OCI-LY3 (cell line): ENCODE results near the gene SORCS3.

Experiments
- H2AFZ ChIP-seq: fragments of 200-600, 300-600 bp; shearing (Covaris generic); 2 replicates; pipeline ENCODE4 v1.6.0; 2014; ENCODE audit warnings: antibody characterized with exemption, low read depth, low read length
- H3K27ac ChIP-seq: fragments of 200-600, 300-600 bp; sonication (generic); 2 replicates; pipeline ENCODE4 v1.5.1; 2014; ENCODE audit warnings: mild to moderate bottlenecking, low read length, moderate library complexity, mixed read lengths
- H3K27me3 ChIP-seq: fragments of 200-600, 300-600 bp; sonication (generic); 2 replicates; pipeline ENCODE4 v1.6.1; 2014; ENCODE audit warnings: low read depth, low read length, mixed read lengths
- H3K36me3 ChIP-seq: fragments of 200-600, 300-600 bp; sonication (generic); replicated peaks from 2 replicates; pipeline ENCODE3; 2014; ENCODE audit warnings: low read depth, low read length, mixed read lengths
- H3K4me1 ChIP-seq: fragments of 300-600, 200-600 bp; sonication (generic); 2 replicates; pipeline ENCODE4 v1.6.1; 2014; ENCODE audit warnings: low read length, mixed read lengths
- H3K4me2 ChIP-seq: fragments of 200-600, 300-600 bp; sonication (generic); 2 replicates; pipeline ENCODE4 v1.6.1; 2014; ENCODE audit warnings: low read length, mixed read lengths
- H3K4me3 ChIP-seq: fragments of 300-600, 200-600 bp; sonication (generic); 2 replicates; pipeline ENCODE4 v1.5.1; 2014; ENCODE audit warnings: antibody characterized with exemption, mild to moderate bottlenecking, low read length, moderate library complexity
- H3K79me2 ChIP-seq: fragments of 300-600, 200-600 bp; shearing (Covaris generic); 2 replicates; pipeline ENCODE4 v1.6.1; 2014; ENCODE audit warnings: mild to moderate bottlenecking, low read length, mixed read lengths
- H3K9ac ChIP-seq: fragments of 300-600, 200-600 bp; shearing (Covaris generic); 2 replicates; pipeline ENCODE4 v1.6.0; 2014; ENCODE audit warnings: mild to moderate bottlenecking, low read length, moderate library complexity
- H3K9me3 ChIP-seq: fragments of 200-600, 300-600 bp; shearing (Covaris generic); 2 replicates; pipeline ENCODE4 v1.6.1; 2014; ENCODE audit warnings: low read length, mixed read lengths; ENCODE audit not compliant: insufficient read depth
- H4K20me1 ChIP-seq: fragments of 200-600, 300-600 bp; sonication (generic); 2 replicates; pipeline ENCODE4 v1.6.1; 2016; ENCODE audit warnings: low read length, mixed read lengths; ENCODE audit not compliant: insufficient read depth
- EZH2phosphoT487 ChIP-seq: fragments of 200-600 bp; shearing (Covaris generic); IDR thresholded peaks from 2 replicates; pipeline ENCODE4 v1.6.1; 2018; ENCODE audit warnings: antibody characterized with exemption, mixed run types, low read depth
- TF ChIP-seq, protein P1 (sequence below): fragments of 200-600, 300-600 bp; sonication (generic); IDR thresholded peaks from 2 replicates; pipeline ENCODE4 v1.5.1; 2014; ENCODE audit warnings: antibody characterized with exemption, low read length, low read depth

SORCS3 gene

DNA sequence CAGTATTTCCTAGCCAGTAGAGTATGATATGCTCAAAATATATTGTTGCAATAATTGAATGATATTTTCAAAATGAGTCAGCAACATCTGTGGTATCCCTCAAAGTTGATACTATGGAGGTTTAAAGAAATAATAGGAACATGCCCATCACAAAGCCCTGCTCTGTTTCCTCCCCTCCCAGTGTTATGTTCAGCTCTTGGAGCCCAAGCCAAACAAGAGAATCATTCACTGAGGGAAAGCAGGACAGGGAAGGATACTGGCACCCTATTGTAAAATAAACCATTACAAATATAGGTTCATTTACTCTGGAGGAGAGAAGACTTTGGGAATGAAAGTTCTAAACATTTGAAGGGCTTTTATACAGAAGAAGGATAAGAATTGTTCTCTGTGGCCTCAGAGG is 37.6 kb downstream of the SORCS3 start:
- H3K9me3 ChIP-seq, result no peaks in the 10 kb centered on the region
- no peaks in the 10 kb centered on the region for H4K20me1 ChIP-seq
- TF ChIP-seq, protein P1, sequence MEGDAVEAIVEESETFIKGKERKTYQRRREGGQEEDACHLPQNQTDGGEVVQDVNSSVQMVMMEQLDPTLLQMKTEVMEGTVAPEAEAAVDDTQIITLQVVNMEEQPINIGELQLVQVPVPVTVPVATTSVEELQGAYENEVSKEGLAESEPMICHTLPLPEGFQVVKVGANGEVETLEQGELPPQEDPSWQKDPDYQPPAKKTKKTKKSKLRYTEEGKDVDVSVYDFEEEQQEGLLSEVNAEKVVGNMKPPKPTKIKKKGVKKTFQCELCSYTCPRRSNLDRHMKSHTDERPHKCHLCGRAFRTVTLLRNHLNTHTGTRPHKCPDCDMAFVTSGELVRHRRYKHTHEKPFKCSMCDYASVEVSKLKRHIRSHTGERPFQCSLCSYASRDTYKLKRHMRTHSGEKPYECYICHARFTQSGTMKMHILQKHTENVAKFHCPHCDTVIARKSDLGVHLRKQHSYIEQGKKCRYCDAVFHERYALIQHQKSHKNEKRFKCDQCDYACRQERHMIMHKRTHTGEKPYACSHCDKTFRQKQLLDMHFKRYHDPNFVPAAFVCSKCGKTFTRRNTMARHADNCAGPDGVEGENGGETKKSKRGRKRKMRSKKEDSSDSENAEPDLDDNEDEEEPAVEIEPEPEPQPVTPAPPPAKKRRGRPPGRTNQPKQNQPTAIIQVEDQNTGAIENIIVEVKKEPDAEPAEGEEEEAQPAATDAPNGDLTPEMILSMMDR, result no peak
- TF ChIP-seq EZH2phosphoT487, result no peak
- H3K4me1 ChIP-seq, result no peaks in the 10 kb centered on the region
- H3K9ac ChIP-seq, result no peak overlapping the region
- H3K79me2 ChIP-seq, result no peaks in the 10 kb centered on the region
- no peaks in the 10 kb centered on the region for H3K36me3 ChIP-seq
- H3K27me3 ChIP-seq, result no peaks in the 10 kb centered on the region
- no peak overlapping the region for H3K4me3 ChIP-seq
- no peak overlapping the region for H3K27ac ChIP-seq
- no peak overlapping the region for H3K4me2 ChIP-seq
- H2AFZ ChIP-seq, result no peak overlapping the region

DNA sequence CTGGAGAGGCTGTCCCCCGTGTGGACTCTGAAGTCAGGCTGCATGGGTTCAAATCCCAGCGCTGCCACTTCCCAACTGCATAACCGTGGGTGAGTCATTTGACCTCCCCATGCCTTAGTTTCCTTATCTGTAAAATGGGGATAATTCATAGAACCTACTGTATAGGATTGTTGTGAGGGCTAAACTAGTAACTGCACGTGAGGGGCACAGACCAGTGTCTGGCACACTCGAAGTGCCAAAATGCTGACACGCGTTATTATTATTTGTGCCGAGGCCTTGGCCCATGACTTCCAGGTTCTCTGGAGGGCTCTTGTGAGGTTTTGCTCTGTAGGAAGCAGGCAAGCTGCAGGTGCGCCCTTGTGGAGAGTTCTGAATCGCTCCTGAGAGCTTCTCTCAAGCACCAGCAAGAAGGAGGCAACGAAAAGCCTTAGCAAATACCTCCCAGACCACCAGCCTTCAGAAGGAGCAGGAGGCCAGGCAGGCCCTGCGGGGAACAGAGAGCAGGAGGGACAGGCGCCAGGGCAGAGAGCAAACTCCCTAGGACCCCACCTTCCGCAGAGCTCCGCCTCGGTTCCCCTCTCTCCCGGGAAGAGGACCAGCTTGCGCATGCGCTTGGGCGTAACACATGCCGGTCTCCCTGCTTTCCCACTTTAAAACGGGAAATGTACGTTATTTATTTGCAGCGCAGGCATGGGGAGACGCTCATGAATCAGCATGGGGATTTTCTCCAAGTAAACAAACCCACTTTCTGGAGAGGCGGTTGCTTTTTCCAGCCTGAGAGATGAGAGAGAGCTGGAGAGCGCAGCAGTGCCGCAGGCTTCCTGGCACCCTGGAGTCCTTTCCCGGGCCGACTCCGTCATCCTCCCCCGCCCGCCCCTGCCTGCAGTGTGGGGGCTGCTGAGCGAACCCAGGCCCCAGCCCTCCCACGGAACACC is 39.6 kb downstream of the SORCS3 start:
- H3K4me2 ChIP-seq, result no peak overlapping the region
- no peak overlapping the region for H3K9ac ChIP-seq

DNA sequence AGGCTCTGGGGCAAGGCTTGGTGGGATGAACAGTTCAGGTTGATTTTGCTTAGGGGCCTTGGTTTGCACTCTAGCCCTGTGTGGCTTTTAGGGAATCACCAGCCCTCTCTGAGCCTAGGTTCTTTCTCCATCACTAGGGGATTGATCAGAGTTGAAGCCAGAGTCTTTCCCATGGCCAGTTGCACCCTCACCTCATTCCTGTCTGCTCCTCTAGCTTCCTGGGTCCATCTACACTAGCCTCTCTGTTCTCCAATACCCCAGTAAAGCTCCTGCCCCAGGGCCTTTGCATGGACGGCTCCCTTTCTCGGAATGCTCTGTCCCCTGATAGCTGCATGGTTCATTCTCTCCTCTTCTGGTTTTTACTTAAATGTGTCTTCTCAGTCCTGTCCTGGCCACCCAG is 40.4 kb downstream of the SORCS3 start:
- Histone ChIP-seq H3K36me3 (no peaks in the 10 kb centered on the region), H3K9me3 (no peaks in the 10 kb centered on the region), H3K79me2 (no peaks in the 10 kb centered on the region), H3K27ac (no peak overlapping the region), H3K4me3 (no peak overlapping the region), H3K9ac (no peak overlapping the region), H3K4me2 (no peak overlapping the region), H3K27me3 (no peaks in the 10 kb centered on the region), H2AFZ (no peak overlapping the region), H4K20me1 (no peaks in the 10 kb centered on the region), H3K4me1 (no peaks in the 10 kb centered on the region)
- TF ChIP-seq EZH2phosphoT487, result no peak
- TF ChIP-seq, protein P1, result no peak

More for the DNA sequence above, 39.6 kb downstream of the SORCS3 start:
- Histone ChIP-seq H2AFZ (no peak overlapping the region), H3K79me2 (no peaks in the 10 kb centered on the region), H3K4me3 (no peak overlapping the region), H3K9me3 (no peaks in the 10 kb centered on the region), H3K27ac (no peak overlapping the region), H3K36me3 (no peaks in the 10 kb centered on the region), H4K20me1 (no peaks in the 10 kb centered on the region), H3K27me3 (no peaks in the 10 kb centered on the region), H3K4me1 (no peaks in the 10 kb centered on the region)
- TF ChIP-seq, protein P1, result no peak
- TF ChIP-seq EZH2phosphoT487, result no peak

DNA sequence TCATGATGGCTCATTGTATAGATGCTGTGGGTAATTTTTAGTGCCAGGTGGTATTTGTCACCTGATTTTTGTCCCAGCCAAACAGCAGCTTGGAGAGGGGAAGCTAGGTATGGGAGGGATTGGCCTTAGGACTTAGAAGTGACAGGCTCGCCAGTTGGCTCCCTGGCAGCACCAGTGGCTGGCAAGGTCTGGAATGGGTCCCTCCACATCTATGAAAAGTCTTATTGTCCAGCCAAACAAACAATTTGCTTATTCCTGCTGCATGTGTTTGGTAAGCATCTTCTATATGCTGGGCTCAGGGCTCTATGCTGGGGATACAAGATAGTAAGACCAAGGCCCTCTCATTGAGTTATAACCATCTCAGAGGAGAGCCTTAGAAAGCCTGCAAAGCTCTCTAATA is 42.5 kb downstream of the SORCS3 start:
- no peak overlapping the region for H3K4me3 ChIP-seq
- no peak overlapping the region for H3K9ac ChIP-seq
- no peaks in the 10 kb centered on the region for H3K4me1 ChIP-seq
- H3K36me3 ChIP-seq, result no peaks in the 10 kb centered on the region
- no peaks in the 10 kb centered on the region for H3K79me2 ChIP-seq
- no peaks in the 10 kb centered on the region for H3K9me3 ChIP-seq
- H3K27ac ChIP-seq, result no peak overlapping the region
- H3K27me3 ChIP-seq, result no peaks in the 10 kb centered on the region
- no peak overlapping the region for H2AFZ ChIP-seq
- no peaks in the 10 kb centered on the region for H4K20me1 ChIP-seq
- no peak overlapping the region for H3K4me2 ChIP-seq
- TF ChIP-seq, protein P1, result no peak
- no peak for TF ChIP-seq EZH2phosphoT487
